ENCODE data around the gene OR8H1.

Gene OR8H1, protein sequence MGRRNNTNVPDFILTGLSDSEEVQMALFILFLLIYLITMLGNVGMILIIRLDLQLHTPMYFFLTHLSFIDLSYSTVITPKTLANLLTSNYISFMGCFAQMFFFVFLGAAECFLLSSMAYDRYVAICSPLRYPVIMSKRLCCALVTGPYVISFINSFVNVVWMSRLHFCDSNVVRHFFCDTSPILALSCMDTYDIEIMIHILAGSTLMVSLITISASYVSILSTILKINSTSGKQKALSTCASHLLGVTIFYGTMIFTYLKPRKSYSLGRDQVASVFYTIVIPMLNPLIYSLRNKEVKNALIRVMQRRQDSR

DNA sequence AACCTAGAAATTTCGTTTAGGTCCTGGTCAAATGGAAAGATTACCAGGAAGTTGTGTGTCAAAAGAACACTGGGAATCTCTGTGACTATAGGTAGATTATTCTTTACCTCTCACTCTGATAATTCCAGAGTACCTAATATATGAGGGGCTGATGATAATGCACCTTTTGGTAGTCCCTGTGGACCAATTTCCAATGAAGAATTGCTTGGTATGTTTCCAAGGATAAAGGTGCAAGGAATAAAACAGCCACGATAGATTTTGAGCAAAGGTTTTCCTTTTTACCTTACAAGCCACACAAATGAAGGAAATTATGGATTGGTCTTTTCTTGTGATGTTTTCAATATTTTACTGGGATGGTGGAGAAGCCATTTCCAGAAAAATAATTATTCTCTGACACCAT is at the start of gene OR8H1:
TSS of gene OR8H1 (minus strand) at position 101 of the 400 bp plus-strand sequence. CDS start 1,192 bp downstream, outside the sequence.
- no peak for DNase-seq

DNA sequence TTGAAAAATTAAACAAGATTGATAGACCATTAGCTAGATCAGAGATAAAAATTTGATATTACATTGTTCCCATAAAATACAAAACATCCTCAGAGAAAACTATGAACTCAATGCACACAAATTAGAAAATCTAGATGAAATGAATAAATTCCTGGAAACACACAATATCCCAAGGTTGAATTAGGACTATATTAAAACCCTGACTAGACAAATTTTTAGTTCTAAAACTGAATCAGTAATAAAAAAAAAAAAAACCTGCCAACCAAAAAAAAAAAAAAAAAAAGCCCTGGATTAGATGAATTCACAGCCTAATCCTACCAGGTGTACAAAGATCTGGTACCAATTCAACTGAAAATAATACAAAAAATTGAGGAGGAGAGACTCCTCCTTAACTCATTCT is 48.2 kb upstream of the OR8H1 start:
- no peak for DNase-seq

DNA sequence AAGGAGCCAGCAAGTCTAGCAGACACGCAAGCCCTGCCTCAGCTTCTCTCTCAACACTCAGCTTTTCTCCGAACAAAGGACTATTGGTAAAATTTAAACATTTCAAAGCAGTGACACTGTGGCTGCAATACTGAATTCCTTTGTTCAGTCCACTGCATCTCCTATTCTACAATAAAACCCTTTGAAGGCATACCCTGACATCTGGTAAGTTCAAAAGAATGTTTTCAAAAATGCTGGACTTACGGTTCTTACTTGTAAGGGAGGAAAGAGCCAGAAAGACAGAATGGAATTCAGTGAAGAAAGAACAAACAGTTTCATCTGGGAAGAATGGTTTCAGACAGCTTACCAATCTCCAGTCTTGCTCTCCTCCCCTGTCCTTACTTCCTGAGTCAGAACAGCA is 41.1 kb upstream of the OR8H1 start:
- DNase-seq = no peak

DNA sequence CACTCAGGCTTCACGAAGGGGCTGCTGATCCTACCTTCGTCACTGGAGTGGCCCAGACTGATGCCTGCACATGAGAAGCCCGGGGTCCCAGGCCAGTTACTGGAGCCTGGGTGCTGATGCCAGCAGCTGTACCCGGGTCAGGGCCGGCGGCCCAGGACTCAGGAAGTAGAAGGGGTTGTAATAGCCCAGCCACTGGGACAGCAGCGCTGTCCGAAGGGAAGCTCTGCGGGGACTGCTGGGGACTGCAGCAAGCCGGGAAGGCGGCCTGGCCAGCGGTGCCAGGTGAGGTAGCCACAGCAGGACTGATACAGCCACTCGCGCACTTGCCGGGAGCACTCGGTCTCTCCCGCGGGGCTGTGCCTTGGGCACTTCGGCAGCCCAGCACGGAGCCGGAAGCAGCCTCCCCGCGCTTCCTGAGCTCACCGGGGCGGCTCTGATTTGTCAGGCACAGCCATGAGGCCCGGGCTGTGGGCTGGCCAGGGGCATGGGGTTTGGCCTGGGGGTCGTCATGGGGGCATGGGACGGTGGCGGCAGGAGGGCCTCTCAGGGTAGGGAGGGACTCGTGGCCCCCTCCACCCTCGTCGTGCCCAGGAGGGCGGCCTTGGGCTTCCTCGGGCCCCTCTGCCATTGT is 39.9 kb upstream of the OR8H1 start:
- no peak for DNase-seq

DNA sequence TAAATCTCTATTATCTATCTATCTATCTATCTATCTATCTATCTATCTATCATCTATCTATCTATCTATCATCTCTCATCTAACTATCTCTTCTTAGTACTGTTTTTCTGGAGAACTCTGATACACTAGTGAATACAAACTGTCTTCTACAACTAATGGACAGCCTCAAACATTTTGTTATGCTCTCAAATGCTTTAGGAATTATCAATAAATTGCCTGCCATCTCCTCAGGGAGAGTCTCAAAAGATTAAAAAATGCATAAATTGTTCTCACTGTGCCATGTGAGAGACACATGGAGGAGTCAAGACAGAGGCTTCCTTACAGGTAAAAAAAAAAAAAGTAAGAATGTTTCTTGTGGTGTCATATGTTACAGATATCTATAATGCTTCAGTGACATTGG is 22.8 kb upstream of the OR8H1 start, which contains the start of gene OR8K3:
TSS of gene OR8K3 (plus strand) at position 301 of the 400 bp plus-strand sequence. CDS start 3,163 bp downstream, outside the sequence.
- no peak for DNase-seq

DNA sequence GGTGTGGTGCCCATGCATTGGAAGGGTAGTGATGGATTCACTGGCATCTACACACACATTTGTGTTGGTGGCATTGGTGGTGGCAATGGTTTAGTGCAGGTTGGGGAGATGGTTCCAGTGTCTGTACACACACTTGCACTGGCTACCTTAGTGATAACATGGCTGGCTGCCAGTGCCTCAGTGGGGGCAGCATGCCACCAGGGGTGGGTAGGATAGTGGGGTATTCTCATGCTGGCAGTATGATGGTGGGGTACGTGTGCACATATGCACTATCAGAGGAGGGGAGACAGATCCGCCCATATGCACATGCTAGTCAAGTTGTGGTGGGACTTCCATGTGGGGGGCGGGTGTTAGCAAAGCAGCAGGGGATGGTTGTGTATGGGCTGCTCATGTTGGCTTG is 15.8 kb upstream of the OR8H1 start:
- DNase-seq = no peak

DNA sequence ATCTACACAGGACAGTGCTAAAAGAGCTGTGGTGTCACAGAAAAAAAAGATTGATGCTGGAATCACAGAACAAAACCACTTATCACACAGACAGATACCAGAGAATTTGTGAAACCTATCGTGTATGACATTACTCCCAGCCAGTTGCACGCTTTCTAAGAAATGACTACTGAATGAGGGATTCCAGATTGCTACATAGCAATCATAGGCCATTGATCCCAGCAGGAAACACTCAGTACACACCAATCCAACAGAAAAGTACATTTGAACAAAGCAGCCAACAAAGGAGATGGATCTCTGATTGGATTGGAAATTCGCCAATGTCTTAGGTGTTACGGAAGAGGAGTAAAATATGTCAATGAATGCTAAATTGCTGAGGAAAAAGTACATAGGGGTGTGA is 4.8 kb upstream of the OR8H1 start:
- no peak for DNase-seq

DNA sequence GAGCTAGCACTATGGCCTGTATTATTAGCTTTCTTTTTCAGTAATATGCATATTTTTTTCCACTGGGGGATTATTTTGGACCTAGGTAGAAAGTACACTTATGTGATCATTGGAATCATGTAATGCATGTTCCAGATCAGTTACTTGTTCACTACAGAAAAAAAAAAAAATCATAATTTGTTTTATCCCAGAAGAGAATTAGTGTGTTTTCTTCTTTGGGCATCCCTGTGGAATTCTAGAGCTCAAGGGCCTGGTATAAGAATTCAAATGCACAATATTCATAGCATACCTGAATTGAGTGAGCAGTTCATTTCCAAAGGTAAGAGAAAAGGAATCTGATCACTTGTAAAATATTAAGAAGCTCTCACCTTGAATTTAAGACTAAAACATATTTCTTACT is 18.2 kb downstream of the OR8H1 start, which contains the start of gene OR5T1:
TSS of gene OR5T1 (plus strand) at position 301 of the 400 bp plus-strand sequence. CDS start 1,485 bp downstream, outside the sequence.
- DNase-seq = no peak

DNA sequence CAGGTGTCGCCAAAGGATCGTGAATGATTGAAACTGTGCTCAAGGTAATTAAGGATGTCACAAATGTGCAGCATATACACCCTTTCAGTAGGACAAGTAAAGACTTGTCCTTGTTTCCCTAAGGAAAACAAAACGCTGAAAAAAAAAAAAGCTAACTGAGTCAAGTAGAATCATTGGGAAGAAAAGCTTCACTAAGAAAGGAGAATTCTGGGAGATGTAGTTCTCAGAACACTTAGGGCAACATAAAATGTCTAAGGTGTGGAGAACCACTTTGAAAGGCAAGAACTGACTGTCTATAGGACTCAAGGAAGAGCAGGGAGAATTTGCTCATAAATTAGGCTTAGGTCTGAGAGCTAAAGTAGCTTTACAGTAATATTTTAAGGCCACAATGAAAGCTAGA is 21.0 kb downstream of the OR8H1 start:
- no peak for DNase-seq

DNA sequence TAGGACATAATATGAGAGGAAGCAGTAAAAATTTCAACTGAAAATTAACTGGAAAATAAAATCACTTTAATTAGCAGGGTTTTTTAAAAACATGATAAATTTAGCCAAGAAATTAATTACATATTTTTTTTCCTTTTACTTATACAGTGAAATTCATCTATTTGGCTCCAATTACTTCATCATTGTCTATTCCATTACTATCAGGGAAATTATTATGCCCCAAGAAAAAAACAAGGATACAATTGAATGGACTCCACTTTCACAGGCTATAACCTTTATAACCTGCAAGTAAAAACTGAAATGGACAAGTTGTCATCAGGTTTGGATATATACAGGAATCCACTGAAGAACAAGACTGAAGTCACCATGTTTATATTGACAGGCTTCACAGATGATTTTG is 40.1 kb downstream of the OR8H1 start, which contains the start of gene OR5T3:
TSS of gene OR5T3 (plus strand) at position 301 of the 400 bp plus-strand sequence. CDS start at position 301, 0 bp downstream.
- no peak for DNase-seq

Measured in fibroblast of skin of right biceps (primary cell).